D721Med (cell line): ENCODE results near the gene TSPO.

Source experiments
- DNase-seq: peaks from one replicate; pipeline ENCODE4 v3.0.0; 2011; ENCODE audit warnings: low spot score; ENCODE audit not compliant: insufficient read length
- FAIRE-seq: peaks from 2 replicates; lab custom pipeline; 2011; peaks lifted over from hg19 to GRCh38; lab: Jason Lieb, UNC
- CTCF ChIP-seq: IDR thresholded peaks from 2 replicates; pipeline ENCODE4 v1.5.1; 2012; ENCODE audit warnings: mild to moderate bottlenecking, control low read depth; ENCODE audit not compliant: insufficient read depth; ENCODE audit errors: missing control alignments

Gene TSPO

GRCh38 chr22:43162412-43163150 lies 11.2 kb downstream of the TSPO start:
- TF ChIP-seq CTCF: no peak
- DNase-seq (no peak), FAIRE-seq (no peak)

GRCh38 chr22:43163241-43163795 lies 12.0 kb downstream of the TSPO start:
- no peak for DNase-seq
- FAIRE-seq: no peak
- TF ChIP-seq CTCF: no peak

- FAIRE-seq: no peak
- no peak for TF ChIP-seq CTCF
- DNase-seq: no peak
Observed at GRCh38 chr22:43164636-43165035, 13.3 kb downstream of the TSPO start.

- no peak for TF ChIP-seq CTCF
- DNase-seq (no peak), FAIRE-seq (no peak)
Observed at GRCh38 chr22:43166132-43166930, 15.0 kb downstream of the TSPO start.

GRCh38 chr22:43167001-43167589 lies 15.7 kb downstream of the TSPO start:
- DNase-seq (no peak), FAIRE-seq (no peak)
- TF ChIP-seq CTCF: no peak

GRCh38 chr22:43168471-43169309 lies 17.3 kb downstream of the TSPO start:
- no peak for DNase-seq
- no peak for FAIRE-seq
- TF ChIP-seq CTCF: no peak
